22Rv1 (cell line): ENCODE measurements around the gene ACTL8.

Experiments
- CTCF ChIP-seq: fragments of 450-650 bp; IDR thresholded peaks from 2 replicates; pipeline ENCODE4 v1.5.1; 2017; ENCODE audit warnings: mild to moderate bottlenecking
- ZFX ChIP-seq: fragments of 450-650 bp; IDR thresholded peaks from 2 replicates; pipeline ENCODE4 v1.6.1; 2017; ENCODE audit warnings: antibody characterized with exemption, borderline replicate concordance

GRCh38 chr1:17810668-17811067 is 55.5 kb downstream of the ACTL8 start:
- no peak for TF ChIP-seq CTCF
- TF ChIP-seq ZFX, result no peak
